Islet precursor cell (in vitro differentiated cells): ENCODE measurements around the gene WDR1.
A peak's percentile ranks its signal among the peaks of the same experiment; 100 is the strongest.

Experiments used
- DNase-seq: peaks from one replicate; pipeline ENCODE4 v3.0.0-alpha.2; 2018

The WDR1 gene

DNA sequence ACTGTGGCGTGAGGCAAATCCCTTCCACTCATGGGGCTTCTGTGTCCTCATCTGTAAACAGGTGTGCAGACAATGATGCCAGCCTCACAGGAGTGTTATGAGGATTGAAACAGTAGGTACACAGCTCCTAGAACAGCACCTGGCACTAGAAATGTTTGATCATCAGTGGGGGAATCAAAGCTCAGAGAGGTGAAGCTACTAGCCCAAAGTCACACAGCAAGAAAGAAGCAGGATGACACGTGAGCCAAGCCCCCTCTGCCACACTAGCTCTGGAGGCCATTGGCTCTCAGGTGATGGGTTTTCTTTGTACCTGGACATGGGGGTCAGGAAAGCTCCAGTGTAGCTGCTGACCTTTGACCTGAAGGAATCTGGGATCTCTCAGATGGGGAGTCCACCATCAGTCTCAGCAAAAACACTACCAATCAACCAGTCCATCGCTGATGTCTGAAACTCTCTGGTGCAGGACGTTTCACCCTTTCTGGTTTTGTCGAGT lies 81.9 kb downstream of the WDR1 start:
- peak; percentile 28 for DNase-seq

- DNase-seq: no peak
Measured at GRCh38 chr4:10034136-10034535, 82.5 kb downstream of the WDR1 start.

- no peak for DNase-seq
Measured at GRCh38 chr4:10033191-10033881, 83.3 kb downstream of the WDR1 start.

GRCh38 chr4:10032625-10033024 lies 84.0 kb downstream of the WDR1 start:
- no peak for DNase-seq

DNA sequence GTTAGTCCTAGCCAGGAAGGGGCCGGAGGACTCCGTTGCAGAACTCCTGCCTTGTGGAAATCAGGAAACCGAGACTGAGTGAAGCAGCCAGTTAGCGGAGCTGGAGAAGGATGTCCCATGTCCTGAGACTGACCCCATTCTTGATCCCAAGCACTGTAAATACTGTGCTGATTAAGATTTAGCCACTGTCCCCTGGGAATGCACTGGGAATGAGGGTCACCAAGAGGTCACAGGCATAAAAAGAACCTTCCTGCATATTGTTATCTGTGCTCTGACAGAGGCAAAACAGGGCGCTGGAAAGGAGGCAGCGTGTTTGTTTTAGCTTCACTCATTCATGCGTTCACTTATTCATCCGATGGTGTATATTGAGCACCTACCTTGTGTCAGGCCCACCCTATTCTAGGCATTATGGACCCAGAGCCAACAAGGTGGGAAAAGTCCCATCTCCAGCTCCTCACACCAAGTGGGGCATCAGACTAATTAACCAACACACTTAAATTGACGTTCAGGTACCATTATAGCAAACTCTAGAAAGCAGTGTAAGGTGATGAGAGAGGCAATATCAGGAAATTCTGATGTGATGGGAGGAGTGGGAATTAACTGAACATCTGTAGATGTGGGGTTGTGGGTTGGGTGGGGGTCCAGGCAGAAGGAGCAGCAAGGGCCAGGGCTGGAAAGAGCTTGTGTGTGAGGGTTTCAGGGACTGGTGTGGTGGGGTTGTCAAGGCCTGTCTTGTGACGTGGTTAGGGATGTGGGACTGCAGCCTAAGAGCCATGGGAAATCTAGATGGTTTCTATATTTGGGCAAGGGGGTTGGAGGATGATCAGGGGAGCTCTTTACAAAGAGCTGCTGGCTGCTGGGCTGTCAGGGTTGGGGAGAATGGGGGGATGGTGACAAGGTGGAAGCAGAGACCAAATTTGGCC lies 84.7 kb downstream of the WDR1 start:
- no peak for DNase-seq

GRCh38 chr4:10030972-10031667 lies 85.5 kb downstream of the WDR1 start:
- DNase-seq: no peak

- no peak for DNase-seq
Measured at GRCh38 chr4:10029403-10029802, 87.2 kb downstream of the WDR1 start.

DNA sequence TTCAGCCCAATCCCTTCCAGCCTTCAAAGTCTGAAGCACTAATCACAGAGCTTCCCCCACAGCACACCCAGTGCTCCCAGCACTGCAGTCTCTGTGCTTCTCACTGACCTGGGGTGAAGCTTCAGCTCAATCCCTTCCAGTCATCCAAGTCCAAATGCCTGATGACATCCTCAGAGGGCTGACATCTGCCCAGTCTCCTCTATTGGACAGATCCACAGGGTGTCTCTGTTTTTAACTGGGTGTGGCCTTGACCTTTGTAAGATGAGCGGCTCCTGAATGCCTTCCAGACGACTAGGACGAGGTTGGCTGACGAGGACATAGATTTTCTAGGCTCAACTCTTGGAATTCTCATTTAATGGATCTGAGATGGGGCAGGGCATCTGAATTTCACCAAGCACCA lies 87.7 kb downstream of the WDR1 start:
- DNase-seq: peak; percentile 70

GRCh38 chr4:10026485-10026884 lies 90.1 kb downstream of the WDR1 start:
- no peak for DNase-seq

- DNase-seq: no peak
Measured at GRCh38 chr4:10025230-10025806, 91.3 kb downstream of the WDR1 start.
